ENCODE measurements around the gene XPR1.
"Not testable (repeated sequence)": the region's sequence is repeated elsewhere in the genome, so short reads cannot be mapped to it uniquely, and the experiment has no call there.

XPR1 gene

GRCh38 chr1:180800945-180801344, 169.1 kb downstream of the XPR1 start:
- Histone ChIP-seq H3K36me3 (ENCODE audit: control insufficient read depth, insufficient read depth, low read length) (no peaks in the 10 kb centered on the region), H3K9me3 (ENCODE audit: control insufficient read depth, low read length) (no peaks in the 10 kb centered on the region), H3K27me3 (ENCODE audit: control insufficient read depth, insufficient read depth, low read length) (no peaks in the 10 kb centered on the region), H3K9ac (ENCODE audit: low read length) (no peak overlapping the region), H3K4me1 (ENCODE audit: control insufficient read depth, insufficient read depth, low read length) (no peaks in the 10 kb centered on the region), H3K4me3 (ENCODE audit: low read length) (no peak overlapping the region)

GRCh38 chr1:180802813-180803212, 171.0 kb downstream of the XPR1 start:
- Histone ChIP-seq H3K9ac (ENCODE audit: low read length) (no peak overlapping the region), H3K9me3 (ENCODE audit: control insufficient read depth, low read length) (no peaks in the 10 kb centered on the region), H3K4me1 (ENCODE audit: control insufficient read depth, insufficient read depth, low read length) (no peaks in the 10 kb centered on the region), H3K4me3 (ENCODE audit: low read length) (no peak overlapping the region), H3K27me3 (ENCODE audit: control insufficient read depth, insufficient read depth, low read length) (no peaks in the 10 kb centered on the region), H3K36me3 (ENCODE audit: control insufficient read depth, insufficient read depth, low read length) (no peaks in the 10 kb centered on the region)

GRCh38 chr1:180805316-180805715, 173.5 kb downstream of the XPR1 start:
- Histone ChIP-seq H3K9ac (ENCODE audit: low read length) (no peak overlapping the region), H3K36me3 (ENCODE audit: control insufficient read depth, insufficient read depth, low read length) (no peaks in the 10 kb centered on the region), H3K9me3 (ENCODE audit: control insufficient read depth, low read length) (no peaks in the 10 kb centered on the region), H3K4me1 (ENCODE audit: control insufficient read depth, insufficient read depth, low read length) (no peaks in the 10 kb centered on the region), H3K4me3 (ENCODE audit: low read length) (no peak overlapping the region), H3K27me3 (ENCODE audit: control insufficient read depth, insufficient read depth, low read length) (no peaks in the 10 kb centered on the region)

GRCh38 chr1:180811298-180811697, 179.5 kb downstream of the XPR1 start:
- Histone ChIP-seq H3K9me3 (ENCODE audit: control insufficient read depth, low read length) (no peaks in the 10 kb centered on the region), H3K4me1 (ENCODE audit: control insufficient read depth, insufficient read depth, low read length) (peaks cover 4% of the 10 kb centered on the region), H3K9ac (ENCODE audit: low read length) (no peak overlapping the region), H3K27me3 (ENCODE audit: control insufficient read depth, insufficient read depth, low read length) (no peaks in the 10 kb centered on the region), H3K36me3 (ENCODE audit: control insufficient read depth, insufficient read depth, low read length) (no peaks in the 10 kb centered on the region), H3K4me3 (ENCODE audit: low read length) (no peak overlapping the region)

- Histone ChIP-seq H3K27me3 (ENCODE audit: control insufficient read depth, insufficient read depth, low read length) (no peaks in the 10 kb centered on the region), H3K4me3 (ENCODE audit: low read length) (no peak overlapping the region), H3K36me3 (ENCODE audit: control insufficient read depth, insufficient read depth, low read length) (no peaks in the 10 kb centered on the region), H3K4me1 (ENCODE audit: control insufficient read depth, insufficient read depth, low read length) (peaks cover 4% of the 10 kb centered on the region), H3K9me3 (ENCODE audit: control insufficient read depth, low read length) (no peaks in the 10 kb centered on the region), H3K9ac (ENCODE audit: low read length) (no peak overlapping the region)
Observed at GRCh38 chr1:180811886-180812285, 180.1 kb downstream of the XPR1 start.

GRCh38 chr1:180814258-180814657, 182.4 kb downstream of the XPR1 start:
- no peaks in the 10 kb centered on the region for H3K27me3 ChIP-seq (ENCODE audit: control insufficient read depth, insufficient read depth, low read length)
- peaks cover 4% of the 10 kb centered on the region for H3K4me1 ChIP-seq (ENCODE audit: control insufficient read depth, insufficient read depth, low read length)

GRCh38 chr1:180815188-180815587, 183.4 kb downstream of the XPR1 start:
- H3K4me3 ChIP-seq (ENCODE audit: low read length), result no peak overlapping the region
- H3K27me3 ChIP-seq (ENCODE audit: control insufficient read depth, insufficient read depth, low read length), result no peaks in the 10 kb centered on the region
- peaks cover 4% of the 10 kb centered on the region for H3K4me1 ChIP-seq (ENCODE audit: control insufficient read depth, insufficient read depth, low read length)
- no peaks in the 10 kb centered on the region for H3K9me3 ChIP-seq (ENCODE audit: control insufficient read depth, low read length)
- H3K36me3 ChIP-seq (ENCODE audit: control insufficient read depth, insufficient read depth, low read length), result no peaks in the 10 kb centered on the region
- H3K9ac ChIP-seq (ENCODE audit: low read length), result no peak overlapping the region

More at GRCh38 chr1:180814258-180814657, 182.4 kb downstream of the XPR1 start:
- Histone ChIP-seq H3K36me3 (ENCODE audit: control insufficient read depth, insufficient read depth, low read length) (no peaks in the 10 kb centered on the region), H3K9ac (ENCODE audit: low read length) (no peak overlapping the region), H3K9me3 (ENCODE audit: control insufficient read depth, low read length) (no peaks in the 10 kb centered on the region), H3K4me3 (ENCODE audit: low read length) (no peak overlapping the region)

GRCh38 chr1:180816132-180816531, 184.3 kb downstream of the XPR1 start:
- H3K36me3 ChIP-seq (ENCODE audit: control insufficient read depth, insufficient read depth, low read length), result no peaks in the 10 kb centered on the region
- H3K27me3 ChIP-seq (ENCODE audit: control insufficient read depth, insufficient read depth, low read length), result no peaks in the 10 kb centered on the region

GRCh38 chr1:180821970-180822369, 190.1 kb downstream of the XPR1 start:
- no peaks in the 10 kb centered on the region for H3K27me3 ChIP-seq (ENCODE audit: control insufficient read depth, insufficient read depth, low read length)
- no peak overlapping the region for H3K4me3 ChIP-seq (ENCODE audit: low read length)
- no peak overlapping the region for H3K9ac ChIP-seq (ENCODE audit: low read length)

More at GRCh38 chr1:180816132-180816531, 184.3 kb downstream of the XPR1 start:
- no peaks in the 10 kb centered on the region for H3K9me3 ChIP-seq (ENCODE audit: control insufficient read depth, low read length)
- H3K4me1 ChIP-seq (ENCODE audit: control insufficient read depth, insufficient read depth, low read length), result peaks cover 4% of the 10 kb centered on the region
- H3K4me3 ChIP-seq (ENCODE audit: low read length), result no peak overlapping the region
- H3K9ac ChIP-seq (ENCODE audit: low read length), result no peak overlapping the region

GRCh38 chr1:180831507-180831906, 199.7 kb downstream of the XPR1 start:
- not testable (repeated sequence) for H3K4me1 ChIP-seq (ENCODE audit: control insufficient read depth, insufficient read depth, low read length); H3K36me3 ChIP-seq (ENCODE audit: control insufficient read depth, insufficient read depth, low read length); H3K9ac ChIP-seq (ENCODE audit: low read length); H3K4me3 ChIP-seq (ENCODE audit: low read length); H3K9me3 ChIP-seq (ENCODE audit: control insufficient read depth, low read length); H3K27me3 ChIP-seq (ENCODE audit: control insufficient read depth, insufficient read depth, low read length)

More at GRCh38 chr1:180821970-180822369, 190.1 kb downstream of the XPR1 start:
- Histone ChIP-seq H3K4me1 (ENCODE audit: control insufficient read depth, insufficient read depth, low read length) (no peaks in the 10 kb centered on the region), H3K9me3 (ENCODE audit: control insufficient read depth, low read length) (no peaks in the 10 kb centered on the region), H3K36me3 (ENCODE audit: control insufficient read depth, insufficient read depth, low read length) (no peaks in the 10 kb centered on the region)

- not testable (repeated sequence) for H3K9me3 ChIP-seq (ENCODE audit: control insufficient read depth, low read length); H3K4me3 ChIP-seq (ENCODE audit: low read length); H3K9ac ChIP-seq (ENCODE audit: low read length); H3K36me3 ChIP-seq (ENCODE audit: control insufficient read depth, insufficient read depth, low read length); H3K27me3 ChIP-seq (ENCODE audit: control insufficient read depth, insufficient read depth, low read length); H3K4me1 ChIP-seq (ENCODE audit: control insufficient read depth, insufficient read depth, low read length)
Observed at GRCh38 chr1:180833180-180833579, 201.4 kb downstream of the XPR1 start.

GRCh38 chr1:180836449-180836848, 204.6 kb downstream of the XPR1 start:
- Histone ChIP-seq H3K36me3 (ENCODE audit: control insufficient read depth, insufficient read depth, low read length) (no peaks in the 10 kb centered on the region), H3K9ac (ENCODE audit: low read length) (no peak overlapping the region), H3K4me3 (ENCODE audit: low read length) (no peak overlapping the region), H3K4me1 (ENCODE audit: control insufficient read depth, insufficient read depth, low read length) (no peaks in the 10 kb centered on the region), H3K9me3 (ENCODE audit: control insufficient read depth, low read length) (no peaks in the 10 kb centered on the region), H3K27me3 (ENCODE audit: control insufficient read depth, insufficient read depth, low read length) (no peaks in the 10 kb centered on the region)

GRCh38 chr1:180837020-180837419, 205.2 kb downstream of the XPR1 start:
- Histone ChIP-seq H3K9ac (ENCODE audit: low read length) (no peak overlapping the region), H3K4me1 (ENCODE audit: control insufficient read depth, insufficient read depth, low read length) (no peaks in the 10 kb centered on the region)

More at GRCh38 chr1:180837020-180837419, 205.2 kb downstream of the XPR1 start:
- Histone ChIP-seq H3K4me3 (ENCODE audit: low read length) (no peak overlapping the region), H3K27me3 (ENCODE audit: control insufficient read depth, insufficient read depth, low read length) (no peaks in the 10 kb centered on the region), H3K9me3 (ENCODE audit: control insufficient read depth, low read length) (no peaks in the 10 kb centered on the region), H3K36me3 (ENCODE audit: control insufficient read depth, insufficient read depth, low read length) (no peaks in the 10 kb centered on the region)

Measured in mucosa of stomach (tissue), 1 donor.